GM19023 (cell line): ENCODE results near the gene DENND10.
A peak's percentile ranks its signal among the peaks of the same experiment; 100 is the strongest.
"Not testable (repeated sequence)": the region's sequence is repeated elsewhere in the genome, so short reads cannot be mapped to it uniquely, and the experiment has no call there.

Experiments
- ATAC-seq: cut with Tn5 transposase; IDR thresholded peaks from one replicate; pipeline ENCODE4 v1.9.1; 2021; ENCODE audit warnings: mild to moderate bottlenecking, moderate library complexity; ENCODE audit not compliant: unreplicated experiment

The DENND10 gene

DNA sequence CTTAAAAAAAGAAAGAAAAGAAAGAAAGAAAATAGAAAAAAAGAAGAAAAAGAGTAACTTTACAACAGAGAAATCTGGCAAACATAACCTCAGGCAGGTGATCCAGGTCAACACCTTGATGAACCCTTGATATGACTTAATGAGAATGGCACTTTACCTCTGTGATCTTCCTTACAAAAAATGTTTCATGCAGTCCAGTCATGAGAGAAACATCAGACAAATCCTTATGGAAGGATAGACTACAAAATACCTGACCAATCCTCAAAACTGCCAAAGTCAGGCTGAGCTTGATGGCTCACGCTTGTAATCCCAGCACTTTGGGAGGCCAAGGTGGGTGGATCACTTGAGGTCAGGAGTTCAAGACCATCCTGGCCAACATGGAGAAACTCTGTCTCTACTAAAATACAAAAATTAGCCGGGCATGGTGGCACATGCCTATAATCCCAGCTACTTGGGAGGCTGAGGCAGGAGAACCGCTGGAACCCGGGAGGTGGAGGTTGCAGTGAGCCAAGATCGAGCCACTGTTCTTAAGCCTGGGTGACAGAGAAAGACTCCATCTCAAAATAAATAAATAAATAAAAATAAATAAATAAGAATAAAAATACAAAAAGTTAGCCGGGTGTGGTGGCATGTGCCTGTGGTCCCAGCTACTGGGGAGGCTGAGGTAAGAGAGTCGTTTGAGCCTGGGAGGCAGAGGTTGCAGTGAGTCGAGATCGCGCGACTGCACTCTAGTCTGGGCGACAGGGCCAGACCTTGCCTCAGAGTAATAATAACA, 7.1 kb upstream of the DENND10 start:
- not testable (repeated sequence) for ATAC-seq

DNA sequence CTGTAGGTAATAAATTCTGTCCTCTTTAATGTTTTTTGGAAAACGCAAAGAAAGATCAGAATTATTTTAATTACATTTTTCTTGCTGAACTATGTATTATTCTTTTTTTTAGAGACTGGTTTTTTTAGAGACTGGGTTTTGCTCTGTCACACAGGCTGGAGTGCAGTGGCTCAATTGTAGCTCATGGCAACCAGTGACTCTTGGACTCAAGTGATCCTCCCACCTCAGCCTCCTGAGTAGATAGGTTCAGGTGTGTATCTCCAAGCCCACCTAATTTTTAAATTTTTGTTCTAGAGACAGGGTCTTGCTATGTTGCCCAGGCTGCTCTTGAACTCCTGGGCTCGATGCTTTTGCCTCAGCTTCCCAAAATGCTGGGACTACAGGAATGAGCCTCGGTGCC, 5.3 kb upstream of the DENND10 start:
- no peak for ATAC-seq

DNA sequence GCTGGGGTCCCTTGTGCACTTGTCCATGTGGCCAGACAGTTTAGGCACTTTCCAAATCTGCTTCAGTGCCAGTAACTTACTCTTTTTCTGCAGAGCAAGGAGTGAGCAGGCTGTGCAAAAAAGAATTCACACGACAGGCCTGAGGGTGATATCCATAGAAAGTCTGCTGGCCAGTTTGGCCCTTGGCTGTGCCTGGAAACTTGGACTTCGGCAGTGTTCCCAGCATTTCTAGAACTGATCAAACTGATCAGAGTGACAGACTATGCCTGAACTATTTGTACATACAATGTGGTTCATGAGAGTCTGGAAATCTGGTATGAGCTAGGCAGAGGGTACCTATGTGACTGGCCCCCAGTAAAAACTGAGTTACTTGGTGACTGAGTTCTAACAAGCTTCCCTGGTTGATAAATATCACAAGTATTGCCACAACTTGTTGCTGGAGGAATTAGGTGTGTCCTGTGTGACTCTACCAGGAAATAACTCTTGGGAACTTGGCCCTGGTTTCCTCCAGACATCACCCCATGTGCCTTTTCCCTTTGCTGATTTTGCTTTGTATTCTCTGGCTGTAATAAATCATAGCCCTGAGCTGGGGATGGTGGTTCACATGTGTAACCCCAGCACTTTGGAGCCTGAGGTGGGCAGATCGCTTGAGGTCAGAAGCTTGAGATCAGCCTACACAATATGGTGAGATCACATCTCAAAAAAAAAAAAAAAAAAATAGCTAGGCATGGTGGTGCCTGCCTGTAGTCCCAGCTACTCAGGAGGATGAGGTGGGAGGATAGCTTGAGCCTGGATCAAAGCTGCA, 3.3 kb upstream of the DENND10 start:
- no peak for ATAC-seq

DNA sequence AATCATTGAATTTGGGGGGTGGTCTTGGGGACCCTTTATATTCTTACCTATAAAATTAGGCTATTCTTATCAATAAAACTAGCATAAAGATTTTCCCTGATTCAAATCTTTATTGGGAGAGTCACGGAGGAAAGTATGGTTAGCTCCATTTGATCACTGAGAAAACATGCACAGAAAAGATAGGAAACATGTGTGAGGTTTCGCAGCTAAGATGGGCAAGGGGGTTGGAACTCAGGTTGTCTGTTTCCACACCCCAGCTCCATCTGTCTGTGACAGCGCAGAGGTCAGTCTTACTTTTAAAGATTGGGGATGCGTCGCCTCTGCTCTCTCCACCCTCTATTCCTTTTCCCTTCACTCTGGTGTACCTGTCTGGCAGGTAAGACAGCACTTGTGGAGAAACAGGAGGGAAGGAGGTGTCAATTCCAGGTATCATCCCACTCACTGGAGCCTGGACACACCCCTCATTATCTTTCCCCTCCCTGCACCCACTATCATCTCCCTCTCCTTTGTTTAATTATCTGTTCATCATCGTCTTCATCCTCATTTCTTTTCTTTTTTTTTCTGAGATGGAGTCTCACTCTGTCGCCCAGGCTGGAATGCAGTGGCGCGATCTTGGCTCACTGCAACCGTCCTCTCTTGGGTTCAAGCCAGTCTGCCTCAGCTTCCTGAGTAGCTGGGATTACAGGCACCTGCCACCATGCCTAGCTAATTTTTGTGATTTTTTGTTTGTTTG, 2.4 kb upstream of the DENND10 start:
- ATAC-seq, result no peak

DNA sequence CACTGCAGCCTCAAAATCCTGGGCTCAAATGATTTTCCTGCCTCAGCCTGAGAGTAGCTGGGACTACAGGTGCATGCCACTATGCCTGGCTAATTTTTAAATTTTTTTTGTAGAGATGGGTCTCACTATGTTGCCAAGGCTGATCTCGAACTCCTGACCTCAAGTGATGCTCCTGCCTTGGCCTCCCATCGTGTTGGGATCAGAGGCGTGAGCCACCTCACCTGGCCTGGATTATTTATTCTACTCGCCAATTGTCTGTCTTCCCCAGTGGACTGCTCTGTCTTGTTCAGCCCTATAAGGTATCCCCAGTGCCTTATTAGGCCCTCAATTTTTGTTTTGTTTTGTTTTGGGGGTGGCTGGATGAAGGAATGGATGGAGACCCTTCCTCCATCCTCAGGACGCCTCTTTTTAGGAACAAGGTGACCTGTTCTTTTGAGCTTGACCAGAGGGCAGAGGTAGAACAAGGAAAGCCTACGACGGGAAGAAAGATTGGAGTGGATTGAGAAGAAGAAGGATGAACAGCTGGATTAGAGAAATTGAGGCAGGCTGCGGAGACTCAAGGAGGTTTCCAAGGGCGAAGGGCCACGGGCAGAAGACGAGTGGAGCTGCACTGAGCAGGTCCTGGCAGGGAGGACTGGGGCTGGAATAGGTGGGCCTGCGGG, 541 bp upstream of the DENND10 start:
- ATAC-seq, result no peak

DNA sequence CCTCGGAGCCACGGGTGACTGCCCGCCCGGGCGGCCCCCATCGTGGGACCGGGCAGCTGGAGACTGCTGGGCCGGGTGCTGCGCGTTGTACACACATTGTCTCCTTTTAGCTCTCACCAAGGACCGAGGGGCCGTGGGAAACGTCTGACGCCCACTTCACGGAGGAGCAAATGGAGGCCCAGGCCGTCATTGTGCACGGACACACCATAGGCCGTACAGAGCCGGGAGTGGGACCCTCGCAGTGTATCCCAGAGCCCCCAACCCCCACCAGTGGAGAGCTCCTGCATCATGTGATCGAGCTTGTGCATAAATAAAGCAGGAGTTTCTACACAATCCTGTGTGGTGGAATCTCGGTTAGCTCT, 722 bp downstream of the DENND10 start:
- ATAC-seq, result no peak

DNA sequence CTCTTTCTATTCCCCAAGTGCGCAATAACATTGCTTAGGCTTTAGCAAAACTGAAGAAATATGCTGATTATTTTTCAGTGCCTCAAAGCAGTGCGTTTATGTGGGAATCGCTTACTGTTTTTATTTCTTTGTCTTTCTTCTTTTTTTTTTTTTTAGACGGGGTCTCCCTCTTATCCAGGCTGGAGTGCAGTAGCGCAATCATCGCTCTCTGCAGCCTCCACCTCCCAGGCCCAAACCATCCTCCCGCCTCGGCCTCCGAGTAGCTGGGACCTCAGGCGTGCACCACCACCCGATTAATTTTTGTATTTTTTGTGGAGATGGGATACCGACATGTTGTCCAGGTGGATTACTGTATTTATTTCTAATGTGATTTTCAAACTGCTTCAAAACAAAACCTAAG, 1.2 kb downstream of the DENND10 start:
- ATAC-seq, result no peak

DNA sequence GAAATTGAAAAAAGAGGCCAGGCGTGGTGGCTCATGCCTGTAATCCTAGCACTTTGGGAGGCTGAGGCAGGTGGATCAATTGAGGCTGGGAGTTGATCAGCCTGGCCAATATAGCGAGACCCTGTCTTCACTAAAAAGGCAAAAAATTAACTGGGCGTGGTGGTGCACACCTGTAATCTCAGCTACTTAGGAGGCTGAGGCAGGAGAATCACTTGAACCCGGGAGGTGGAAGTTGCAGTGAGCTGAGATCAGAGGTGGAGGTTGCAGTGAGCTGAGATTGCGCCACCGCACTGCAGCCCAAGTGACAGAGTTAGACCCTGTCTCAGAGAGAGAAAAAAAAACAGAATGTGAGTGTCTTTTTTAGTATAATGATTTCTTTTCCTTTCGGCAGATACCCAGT, 2.0 kb downstream of the DENND10 start:
- not testable (repeated sequence) for ATAC-seq

DNA sequence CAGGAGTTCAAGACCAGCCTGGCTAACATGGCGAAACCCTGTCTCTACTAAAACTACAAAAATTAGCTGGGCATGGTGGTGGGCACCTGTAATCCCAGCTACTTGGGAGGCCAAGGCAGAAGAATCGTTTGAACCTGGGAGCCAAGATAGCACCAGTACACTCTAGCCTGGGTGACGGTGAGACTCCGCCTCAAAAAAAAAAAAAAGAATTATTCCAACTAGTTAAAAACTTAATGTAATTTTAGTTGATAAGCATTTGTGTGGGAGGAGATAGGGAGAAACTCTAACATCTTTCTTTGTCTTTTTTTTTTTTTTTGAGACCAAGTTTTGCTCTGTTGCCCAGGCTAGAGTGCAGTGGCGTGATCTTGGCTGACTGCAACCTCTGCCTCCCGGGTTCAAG, 3.2 kb downstream of the DENND10 start:
- not testable (repeated sequence) for ATAC-seq

DNA sequence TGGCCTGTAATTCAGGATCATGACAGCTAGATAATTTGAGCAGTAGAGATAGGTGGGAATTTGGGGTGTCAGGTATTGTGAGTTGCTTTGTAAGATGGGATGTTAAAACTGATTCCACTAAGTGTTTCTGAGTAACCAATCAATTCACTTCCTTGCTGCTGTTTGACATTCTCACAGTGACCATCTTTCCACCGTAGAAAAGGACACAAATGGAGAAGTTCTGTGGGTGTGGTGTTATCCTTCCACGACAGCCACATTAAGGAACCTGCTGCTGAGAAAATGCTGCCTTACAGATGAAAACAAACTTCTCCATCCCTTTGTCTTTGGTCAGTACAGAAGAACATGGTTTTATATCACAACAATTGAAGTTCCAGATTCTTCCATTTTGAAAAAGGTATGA, 3.9 kb downstream of the DENND10 start:
- ATAC-seq, result not testable (repeated sequence)

DNA sequence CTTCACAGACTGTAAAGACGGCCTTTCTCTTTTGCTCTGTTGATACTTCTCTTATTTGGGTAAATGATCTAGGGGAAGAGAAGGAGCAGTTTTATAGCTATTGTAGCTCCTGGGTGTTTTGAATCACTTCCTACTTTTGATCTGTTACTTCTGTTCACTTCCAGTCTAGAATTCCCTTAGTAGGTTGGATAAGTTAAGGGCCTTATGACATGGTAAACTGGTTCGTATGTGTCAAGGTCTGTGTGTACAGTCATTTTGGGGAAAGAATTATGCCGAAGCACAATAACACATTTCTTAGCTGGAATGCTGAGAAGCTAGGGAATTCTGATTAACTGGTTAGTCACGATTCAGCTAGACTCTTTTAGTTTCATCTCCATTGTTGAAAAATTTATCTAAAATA, 8.1 kb downstream of the DENND10 start:
- no peak for ATAC-seq

DNA sequence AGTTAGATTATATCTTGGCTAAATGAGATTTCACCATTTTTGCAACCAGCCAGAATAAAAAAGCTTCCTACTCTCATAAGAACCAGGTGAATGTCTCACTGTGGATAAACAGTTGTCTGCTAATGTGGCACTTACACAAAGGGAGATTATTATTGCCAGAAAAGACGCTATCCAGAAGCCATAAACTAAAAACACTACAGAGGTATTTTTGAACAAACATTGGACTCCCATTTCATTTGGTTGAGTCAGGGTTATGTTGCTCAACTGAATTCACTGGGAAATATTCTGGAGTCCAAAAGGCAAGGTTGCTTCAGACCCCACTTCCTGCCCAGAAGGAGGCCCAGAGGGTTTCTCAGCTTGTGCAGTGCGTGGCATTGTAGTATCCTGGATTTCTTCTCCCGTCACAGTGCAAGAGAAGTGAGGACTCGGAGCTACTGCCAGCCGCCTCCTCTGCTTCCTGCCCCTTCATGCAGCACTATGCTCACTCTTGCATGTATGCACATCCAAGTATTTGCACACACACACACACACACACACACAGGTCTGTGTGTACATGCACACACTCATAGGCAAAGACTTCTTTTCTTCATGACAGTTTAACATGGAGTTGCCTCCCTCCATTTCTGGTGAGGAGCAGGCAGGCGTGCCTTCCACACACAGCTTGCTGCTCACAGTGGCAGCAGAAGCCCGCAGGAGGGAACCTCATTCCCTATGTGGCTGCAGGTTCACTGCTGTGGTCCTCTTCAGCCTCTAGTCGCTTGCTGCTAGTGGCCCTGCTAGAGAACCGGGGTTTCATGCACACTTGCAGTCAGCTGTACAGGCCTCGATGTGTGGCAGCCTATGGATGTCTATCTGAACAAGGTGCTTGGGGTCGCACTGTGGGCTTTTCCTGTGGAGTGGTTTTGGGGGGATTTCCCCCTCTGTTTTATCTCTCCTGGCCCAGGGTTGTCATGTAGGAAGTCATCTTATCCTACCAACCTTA, 10.1 kb downstream of the DENND10 start:
- no peak for ATAC-seq

DNA sequence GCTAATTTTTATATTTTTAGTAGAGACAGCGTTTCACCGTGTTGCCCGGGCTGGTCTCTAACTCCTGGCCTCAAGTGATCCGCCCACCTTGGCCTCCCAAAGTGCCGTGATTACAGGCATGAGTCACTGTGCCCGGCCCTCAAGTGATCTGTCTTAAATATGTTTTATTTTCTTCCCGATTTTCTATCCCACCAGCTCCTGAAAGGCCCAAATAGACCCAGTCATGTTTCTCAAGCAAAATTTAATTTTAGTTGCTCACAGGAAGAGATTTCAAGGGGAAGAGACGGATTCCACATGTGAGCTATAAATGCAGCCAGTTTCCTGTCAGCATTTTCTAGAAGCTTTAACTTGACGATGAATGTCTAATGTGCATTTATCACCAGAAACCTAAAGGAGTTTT, 12.0 kb downstream of the DENND10 start:
- no peak for ATAC-seq

DNA sequence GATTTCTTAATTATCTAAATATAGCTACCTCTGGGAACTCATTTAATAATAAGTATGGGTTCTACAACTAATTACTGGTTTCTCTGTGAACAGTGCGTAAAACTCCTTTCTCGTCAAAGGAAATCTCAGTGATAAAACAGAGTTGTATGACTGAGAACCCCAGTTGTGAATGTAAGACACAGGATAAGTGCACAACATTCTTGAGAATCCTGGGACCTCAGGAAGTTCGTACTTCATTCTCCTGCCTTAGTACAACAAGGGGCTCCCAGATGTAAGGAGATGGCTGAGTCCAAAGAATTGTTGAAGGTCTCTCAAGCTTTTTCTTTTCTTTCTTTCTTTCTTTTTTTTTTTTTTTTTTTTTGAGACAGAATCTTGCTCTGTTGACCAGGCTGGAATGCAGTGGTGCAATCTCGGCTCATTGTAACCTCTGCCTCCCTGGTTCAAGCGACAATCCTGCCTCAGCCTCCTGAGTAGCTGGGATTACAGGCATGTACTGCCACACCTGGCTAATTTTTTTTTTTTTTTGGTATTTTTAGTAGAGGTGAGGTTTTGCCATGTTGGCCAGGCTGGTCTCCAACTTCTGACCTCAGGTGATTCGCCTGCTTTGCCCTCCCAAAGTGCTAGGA, 12.5 kb downstream of the DENND10 start:
- no peak for ATAC-seq

DNA sequence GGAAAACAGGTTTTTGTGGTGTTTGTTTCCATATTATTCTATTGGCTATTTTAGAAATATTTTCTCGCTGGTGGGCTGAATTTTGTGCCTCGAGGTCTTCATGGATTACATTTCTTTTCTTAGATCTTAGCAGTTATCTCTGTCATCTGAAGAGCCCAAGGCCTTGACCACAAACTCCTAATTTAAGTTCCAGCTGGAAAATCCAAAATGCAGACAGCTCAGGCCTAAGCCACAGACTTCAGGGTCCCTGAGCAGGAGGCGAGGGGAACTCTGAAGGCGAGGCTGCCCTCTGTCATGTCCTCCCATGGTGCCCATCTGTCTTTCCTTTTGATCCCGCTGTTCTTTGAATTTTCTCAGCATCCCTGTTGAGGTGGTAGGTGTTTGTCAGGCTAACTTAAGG, 14.3 kb downstream of the DENND10 start:
- no peak for ATAC-seq

DNA sequence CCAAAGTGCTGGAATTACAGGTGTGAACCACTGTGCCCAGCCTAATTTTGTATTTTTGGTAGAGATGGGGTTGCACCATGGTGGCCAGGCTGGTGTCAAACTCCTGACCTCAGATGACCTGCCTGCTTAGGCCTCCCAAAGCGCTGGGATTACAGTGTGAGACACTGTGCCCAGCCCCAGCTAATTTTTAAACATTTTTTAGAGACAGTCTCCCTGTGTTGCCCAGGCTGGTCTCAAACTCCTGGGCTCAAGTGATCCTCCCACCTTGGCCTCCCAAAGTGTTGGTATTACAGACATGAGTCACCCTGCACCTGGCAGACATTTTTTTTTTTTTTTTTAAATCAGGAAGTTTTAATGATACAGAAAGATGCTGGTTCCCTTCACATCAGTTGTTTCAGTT, 15.5 kb downstream of the DENND10 start:
- ATAC-seq, result no peak

DNA sequence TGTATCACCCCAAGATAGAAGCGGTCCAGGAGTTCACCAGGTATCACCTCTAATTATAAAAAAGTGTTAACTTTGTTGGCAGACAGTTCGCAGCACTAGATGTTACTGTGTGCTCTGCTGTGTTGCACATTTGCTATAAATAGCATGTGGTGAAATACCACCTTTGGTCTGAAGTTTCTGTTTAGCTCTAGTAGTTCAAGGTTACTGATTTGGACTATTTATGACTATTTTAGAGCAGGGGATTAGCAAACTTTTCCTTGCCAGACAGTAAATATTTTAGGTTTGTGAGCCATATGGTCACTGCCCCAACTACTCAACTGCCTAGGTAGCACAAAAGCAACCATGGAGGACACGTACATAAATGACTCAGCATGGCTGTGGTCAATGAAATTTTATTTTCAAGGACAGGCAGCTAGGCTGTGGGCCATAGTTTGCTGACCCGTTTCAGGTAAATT, 16.5 kb downstream of the DENND10 start:
- ATAC-seq, result peak; percentile 92

DNA sequence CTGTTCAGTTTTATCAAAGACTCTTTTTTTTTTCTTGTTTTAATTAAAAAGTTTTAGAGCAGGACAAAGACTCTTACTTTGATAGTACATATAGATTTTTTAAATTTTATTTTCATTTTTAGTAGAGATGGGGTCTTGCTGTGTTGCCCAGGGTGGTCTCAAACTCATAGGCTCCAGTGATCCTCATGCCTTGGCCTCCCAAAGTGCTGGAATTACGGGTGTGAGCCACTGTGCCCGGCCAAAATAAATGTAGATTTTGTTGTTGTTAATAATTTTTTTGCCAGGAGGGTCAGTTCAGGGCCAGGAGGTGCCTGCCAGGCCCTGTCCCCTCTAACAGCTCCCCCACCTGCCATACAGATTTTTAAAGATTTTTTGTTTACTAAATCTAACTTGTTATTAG, 17.0 kb downstream of the DENND10 start:
- ATAC-seq, result no peak

DNA sequence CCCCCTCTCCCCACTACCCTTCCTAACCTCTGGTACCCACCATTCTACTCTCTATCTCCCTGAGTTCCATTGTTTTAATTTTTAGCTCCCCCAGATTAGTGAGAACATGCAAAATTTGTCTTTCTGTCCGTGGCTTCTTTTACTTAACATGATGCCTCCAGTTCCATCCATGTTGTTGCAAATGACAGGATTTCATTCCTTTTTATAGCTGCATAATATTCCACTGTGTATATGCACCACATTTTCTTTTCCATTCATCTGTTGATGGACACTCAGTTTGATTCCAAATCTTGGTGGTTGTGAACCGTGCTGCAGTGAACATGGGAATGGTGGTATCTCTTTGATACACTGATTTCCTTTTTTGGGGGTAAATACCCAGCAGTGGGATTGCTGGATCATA, 22.0 kb downstream of the DENND10 start:
- no peak for ATAC-seq

DNA sequence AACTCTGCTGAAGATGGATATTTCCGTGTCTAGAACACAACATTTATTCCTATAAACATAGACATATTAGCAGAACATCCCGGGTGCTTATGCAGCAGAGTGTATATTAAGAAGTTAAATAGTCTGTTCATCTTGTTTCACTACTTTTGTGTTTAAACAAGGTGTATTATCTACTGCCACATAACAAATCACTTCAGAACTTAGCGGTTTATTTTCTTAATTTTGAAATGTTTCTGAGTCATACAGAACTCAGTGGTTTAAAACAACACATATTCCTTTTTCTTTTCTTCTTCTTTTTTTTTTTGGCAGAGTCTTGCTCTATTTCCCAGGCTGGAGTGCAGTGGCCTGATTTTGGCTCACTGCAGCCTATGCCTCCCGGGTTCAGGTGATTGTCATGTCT, 25.8 kb downstream of the DENND10 start:
- no peak for ATAC-seq
